SK-MEL-5 (cell line): ENCODE results near the gene HVCN1. TPM values are rescaled to one million over a fixed set of nuclear protein-coding genes. Genes with fewer than 3 reads are reported as not detected.
A peak's percentile ranks its signal among the peaks of the same experiment; 100 is the strongest.

Experiments used
- DNase-seq: peaks from one replicate; pipeline ENCODE4 v3.0.0-alpha.2; 2016; ENCODE audit warnings: low read depth, low spot score
- in situ Hi-C: cut with HindIII; loops from 2 replicates; pipeline ENCODE4 v1.10.0; 2016; ENCODE audit warnings: low sequenced_read_pairs, high pct_unique_total_duplicates, low pct_unique_long_range_greater_than_20kb
- total RNA-seq: library from RNA; depleted of rRNA; stranded (reverse); fragments of >200 nt; shearing (Covaris generic); gene quantifications from 2 replicates; pipeline ENCODE4 v1.2.3, GENCODE V29; 2014

The HVCN1 gene
- total RNA-seq, 1 experiment from 2014 or later: 2.1 TPM

GRCh38 chr12:110704750-110705149 is 15.8 kb upstream of the HVCN1 start:
- in situ Hi-C loops: no loop called here
- no peak for DNase-seq

- in situ Hi-C loops: no loop called here
- DNase-seq: no peak
These were observed 15.3 kb upstream of the HVCN1 start for GRCh38 chr12:110704231-110704630.

GRCh38 chr12:110702081-110702480 is 13.2 kb upstream of the HVCN1 start:
- DNase-seq: no peak
- in situ Hi-C loops: no loop called here

GRCh38 chr12:110699591-110700445 is 10.9 kb upstream of the HVCN1 start:
- in situ Hi-C loops: no loop called here
- peak; percentile 32 for DNase-seq

GRCh38 chr12:110698171-110698902 is 9.4 kb upstream of the HVCN1 start:
- in situ Hi-C loops: no loop called here

GRCh38 chr12:110697236-110697635 is 8.3 kb upstream of the HVCN1 start:
- no peak for DNase-seq
- in situ Hi-C loops: no loop called here

More at GRCh38 chr12:110698171-110698902, 9.4 kb upstream of the HVCN1 start:
- peak; percentile 88 for DNase-seq

- in situ Hi-C loops: no loop called here
These were observed 7.4 kb upstream of the HVCN1 start for GRCh38 chr12:110696283-110696682.

GRCh38 chr12:110694330-110694901 is 5.5 kb upstream of the HVCN1 start:
- DNase-seq: no peak
- in situ Hi-C loops: no loop called here

More at GRCh38 chr12:110696283-110696682, 7.4 kb upstream of the HVCN1 start:
- DNase-seq: no peak

- no peak for DNase-seq
- in situ Hi-C loops: no loop called here
These were observed 4.8 kb upstream of the HVCN1 start for GRCh38 chr12:110693731-110694130.

- in situ Hi-C loops: no loop called here
- DNase-seq: no peak
These were observed 1.2 kb upstream of the HVCN1 start for GRCh38 chr12:110690127-110690430.

- in situ Hi-C loops: no loop called here
- DNase-seq: no peak
These were observed 589 bp upstream of the HVCN1 start for GRCh38 chr12:110689281-110690126.

- in situ Hi-C loops: no loop called here
- no peak for DNase-seq
These were observed 1.3 kb downstream of the HVCN1 start for GRCh38 chr12:110687396-110688169.

- DNase-seq: no peak
- in situ Hi-C loops: no loop called here
These were observed 2.5 kb downstream of the HVCN1 start for GRCh38 chr12:110686294-110686903.

GRCh38 chr12:110684312-110684836 is 4.5 kb downstream of the HVCN1 start:
- in situ Hi-C loops: no loop called here
- DNase-seq: no peak

- no peak for DNase-seq
- in situ Hi-C loops: no loop called here
These were observed 5.0 kb downstream of the HVCN1 start for GRCh38 chr12:110683888-110684287.

GRCh38 chr12:110680032-110680431 is 8.9 kb downstream of the HVCN1 start:
- in situ Hi-C loops: no loop called here
- no peak for DNase-seq
